AG08395 (cell line): Measurements from ENCODE around the gene TTC23.
"Not testable (repeated sequence)": the region's sequence is repeated elsewhere in the genome, so short reads cannot be mapped to it uniquely, and the experiment has no call there.

Experiments
- DNase-seq: peaks from one replicate; pipeline ENCODE4 v3.0.0; 2012; ENCODE audit warnings: mixed read lengths, low spot score

The TTC23 gene

GRCh38 chr15:99250001-99250400 lies 620 bp upstream of the TTC23 start:
- DNase-seq, result no peak

GRCh38 chr15:99248000-99248715 lies 1.2 kb downstream of the TTC23 start:
- no peak for DNase-seq

- no peak for DNase-seq
These were observed 2.3 kb downstream of the TTC23 start for GRCh38 chr15:99247062-99247461.

- DNase-seq, result no peak
These were observed 5.1 kb downstream of the TTC23 start for GRCh38 chr15:99244306-99244705.

DNA sequence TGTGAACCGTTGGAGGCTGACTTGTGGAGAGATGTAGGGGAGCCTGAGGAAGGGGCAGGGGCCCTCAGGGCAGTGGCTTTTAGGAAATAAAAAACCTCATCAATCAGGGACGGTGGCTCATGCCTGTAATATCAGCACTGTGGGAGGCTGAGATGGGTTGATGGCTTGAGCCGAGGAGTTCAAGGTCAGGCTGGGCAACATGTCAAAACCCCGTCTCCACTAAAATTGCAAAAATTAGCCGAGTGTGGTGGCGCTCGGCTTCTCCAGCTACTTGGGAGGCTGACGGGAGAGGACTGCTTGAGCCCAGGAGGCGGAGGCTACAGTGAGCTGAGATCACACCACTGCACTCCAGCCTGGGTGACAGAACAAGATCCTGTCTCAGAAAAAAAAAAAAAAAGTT lies 7.6 kb downstream of the TTC23 start:
- DNase-seq, result no peak

DNA sequence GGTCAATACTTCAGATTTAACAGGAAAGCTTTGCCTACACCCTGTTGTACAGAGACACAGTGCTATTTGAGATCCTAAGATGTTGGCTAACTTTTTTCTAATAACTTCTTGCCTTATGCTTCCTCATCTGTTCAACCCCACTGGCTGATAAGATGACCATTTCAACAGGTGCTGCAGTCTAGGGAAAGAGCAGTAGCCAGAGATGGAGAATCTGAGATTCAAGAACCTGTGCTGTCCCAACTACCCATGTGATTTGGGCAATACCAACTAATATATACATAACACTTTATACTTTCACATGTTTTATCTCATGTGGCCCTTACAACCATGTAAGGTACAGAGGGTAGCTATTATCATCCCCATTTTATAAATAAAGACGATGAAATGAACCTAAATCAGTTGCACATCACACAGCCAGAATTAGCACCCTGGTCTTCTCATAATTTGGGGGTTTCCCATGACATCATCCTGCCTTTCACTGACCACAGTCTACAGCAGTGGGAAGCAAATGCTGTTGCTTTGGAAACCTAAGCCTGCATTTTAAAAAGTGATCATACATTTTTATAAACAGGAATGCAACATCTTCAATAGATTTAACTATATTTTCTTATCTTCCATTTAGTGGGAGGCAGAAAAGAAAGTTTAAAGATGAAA lies 9.7 kb downstream of the TTC23 start:
- no peak for DNase-seq

DNA sequence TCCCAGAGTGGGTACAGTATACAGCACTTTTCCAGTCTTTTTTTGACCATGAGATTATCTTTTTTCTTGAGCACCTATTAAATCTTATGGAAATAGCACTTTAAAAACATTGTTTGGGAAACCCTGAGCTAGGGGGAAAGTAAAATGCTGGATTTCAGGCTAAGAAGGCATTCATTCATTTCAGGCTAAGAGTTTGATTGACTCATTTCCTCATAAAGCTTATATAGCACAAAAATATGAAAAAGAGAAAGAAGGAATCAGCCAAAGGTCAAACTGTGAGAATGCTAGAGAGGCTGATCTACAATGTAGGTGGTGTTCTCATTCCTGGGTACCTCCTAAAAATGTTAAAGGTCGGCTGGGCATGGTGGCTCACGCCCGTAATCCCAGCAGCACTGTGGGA lies 10.5 kb downstream of the TTC23 start:
- no peak for DNase-seq

DNA sequence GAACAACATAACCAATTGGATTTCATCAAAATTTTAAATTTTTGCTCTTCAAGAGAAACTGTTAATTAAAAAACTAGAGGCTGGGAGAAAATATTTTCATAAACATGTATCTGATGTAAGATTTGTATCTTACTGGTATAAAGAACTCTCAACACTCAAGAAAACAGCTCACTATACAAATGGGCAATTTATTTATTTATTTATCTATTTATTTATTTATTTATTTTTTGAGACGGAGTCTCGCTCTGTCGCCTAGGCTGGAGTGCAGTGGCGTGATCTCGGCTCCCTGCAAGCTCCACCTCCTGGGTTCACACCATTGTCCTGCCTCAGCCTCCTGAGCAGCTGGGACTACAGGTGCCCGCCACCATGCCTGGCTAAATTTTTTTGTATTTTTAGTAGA lies 15.2 kb downstream of the TTC23 start:
- not testable (repeated sequence) for DNase-seq

DNA sequence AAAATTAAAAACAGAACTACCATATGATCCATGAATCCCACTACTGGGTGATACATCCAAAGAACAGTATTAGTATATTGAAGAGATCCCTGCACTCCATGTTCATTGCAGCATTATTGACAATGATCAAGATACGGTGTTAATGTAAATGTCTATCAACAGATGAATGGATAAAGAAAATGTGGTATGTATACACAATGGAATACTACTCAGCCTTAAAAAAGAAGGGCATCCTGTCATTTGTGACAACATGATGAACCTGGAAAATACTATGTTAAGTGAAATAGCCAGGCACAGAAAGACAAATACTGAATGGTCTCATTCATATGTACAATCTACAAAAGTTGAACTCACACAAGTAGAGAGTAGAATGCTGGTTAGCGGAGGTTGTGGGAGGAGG lies 16.6 kb downstream of the TTC23 start:
- no peak for DNase-seq

DNA sequence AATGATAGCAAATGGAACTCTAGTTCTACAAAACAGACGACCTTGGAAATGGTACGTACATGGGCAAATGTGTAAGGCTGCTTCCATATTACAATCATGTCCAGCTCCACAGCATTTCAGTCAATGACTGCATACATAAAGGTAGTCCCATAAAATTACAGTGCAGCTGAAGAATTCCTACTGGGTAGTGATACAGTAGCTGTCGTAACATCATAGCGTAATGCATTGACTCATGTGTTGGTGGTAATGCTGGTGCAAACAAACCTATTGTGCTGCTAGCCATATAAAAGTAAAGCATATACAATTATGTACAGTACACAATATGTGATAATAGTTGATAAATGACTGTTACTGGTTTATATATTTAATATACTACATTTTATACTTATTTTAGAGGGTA lies 18.5 kb downstream of the TTC23 start:
- no peak for DNase-seq

DNA sequence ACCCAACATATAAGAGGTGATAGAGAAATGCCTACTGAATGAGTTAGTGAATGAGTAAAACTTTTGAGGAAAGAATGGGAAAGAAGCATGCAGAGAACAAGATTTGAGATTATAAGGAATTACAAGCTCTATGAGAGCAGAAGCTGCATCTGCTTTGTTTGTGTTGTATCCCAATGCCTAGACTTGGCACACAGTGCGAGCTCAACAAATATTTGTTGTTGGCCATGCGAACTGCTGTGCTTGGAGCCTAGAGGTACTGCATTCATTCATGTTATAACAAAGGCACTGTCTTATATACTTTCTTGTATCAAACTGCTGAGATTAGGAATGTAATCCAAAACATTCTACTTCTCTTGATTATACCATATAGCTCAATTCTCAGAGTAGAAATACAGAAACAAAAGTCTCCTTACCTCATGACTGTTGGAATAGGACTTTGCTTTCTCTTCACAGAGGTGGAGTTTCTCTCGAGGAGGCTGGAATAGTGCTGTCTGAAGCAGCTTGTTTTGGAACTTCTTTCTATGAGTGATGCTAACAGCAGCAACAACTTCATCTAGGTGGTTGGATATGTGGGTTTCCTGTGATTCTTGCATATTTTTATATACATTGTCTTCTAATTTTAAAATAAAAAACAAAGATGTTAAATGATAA lies 21.1 kb downstream of the TTC23 start:
- no peak for DNase-seq

GRCh38 chr15:99226802-99227201 lies 22.6 kb downstream of the TTC23 start:
- DNase-seq, result no peak

- no peak for DNase-seq
These were observed 24.8 kb downstream of the TTC23 start for GRCh38 chr15:99224372-99225214.

DNA sequence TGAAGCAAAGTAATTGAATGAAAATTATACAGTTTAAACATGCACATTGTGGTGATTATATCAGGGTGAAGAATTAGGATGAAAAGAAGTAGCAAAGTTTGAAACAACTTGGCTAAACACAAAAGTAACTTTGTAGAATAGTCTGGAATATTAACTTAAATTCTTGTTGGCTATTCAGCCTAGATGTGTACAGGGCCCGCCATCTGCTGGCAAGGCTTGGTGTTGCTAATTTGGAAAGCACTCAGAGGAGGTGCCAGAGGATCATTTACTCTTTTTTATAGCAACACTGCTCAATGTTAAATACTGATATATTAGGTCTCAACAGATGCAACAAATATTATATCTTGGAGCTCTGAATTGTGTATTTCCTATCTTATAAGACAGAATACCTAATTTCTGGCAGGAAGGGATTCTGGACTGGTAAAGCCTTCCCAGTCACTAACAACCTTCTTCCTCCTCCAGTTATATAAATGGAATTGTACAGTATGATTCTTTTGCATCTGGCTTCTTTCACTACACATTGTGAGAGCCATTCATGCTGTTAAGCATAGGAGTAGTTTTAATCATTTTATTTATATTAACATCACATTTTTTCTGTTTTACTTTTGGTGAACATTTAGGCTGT lies 36.1 kb downstream of the TTC23 start:
- DNase-seq, result peak; percentile 83

GRCh38 chr15:99212406-99212805 lies 37.0 kb downstream of the TTC23 start:
- peak; percentile 12 for DNase-seq

DNA sequence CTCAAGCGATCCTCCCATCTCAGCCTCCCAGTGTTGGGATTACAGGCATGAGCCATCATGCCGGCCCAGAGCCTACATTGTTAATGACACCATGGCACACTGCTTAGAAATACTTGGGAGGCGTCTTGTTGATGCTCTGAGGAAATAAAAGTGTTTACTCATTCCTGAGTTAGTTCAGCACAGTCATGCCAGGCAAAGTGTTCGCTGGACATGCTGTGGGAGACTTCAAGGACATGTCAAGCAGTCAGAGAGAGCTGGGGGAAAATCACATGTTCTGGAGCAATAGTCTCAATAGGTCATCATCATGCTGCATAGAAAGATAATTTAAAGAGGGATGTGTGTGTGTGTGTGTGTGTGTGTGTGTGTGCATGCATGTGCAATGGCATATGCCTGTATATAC lies 37.5 kb downstream of the TTC23 start:
- peak; percentile 8 for DNase-seq

GRCh38 chr15:99210334-99210733 lies 39.0 kb downstream of the TTC23 start:
- DNase-seq, result no peak

DNA sequence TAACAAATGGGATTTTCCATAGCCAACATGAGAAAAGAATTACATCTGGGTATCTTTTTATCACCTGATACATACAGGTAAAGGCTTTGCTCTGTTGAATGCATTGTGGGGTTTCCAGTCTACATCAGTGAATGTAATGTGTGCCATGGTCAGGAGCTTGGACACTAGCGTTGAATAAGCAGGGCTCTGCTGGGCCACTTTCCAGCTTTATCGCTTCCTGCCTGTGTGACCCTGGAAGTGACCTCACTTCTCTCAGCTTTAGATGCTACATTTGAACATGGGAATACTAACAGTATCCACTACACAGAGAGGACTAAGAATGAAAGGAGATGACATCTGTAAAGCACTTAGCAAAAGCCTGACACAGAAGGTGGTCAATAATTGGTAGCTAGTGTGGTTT lies 40.1 kb downstream of the TTC23 start:
- DNase-seq, result no peak

DNA sequence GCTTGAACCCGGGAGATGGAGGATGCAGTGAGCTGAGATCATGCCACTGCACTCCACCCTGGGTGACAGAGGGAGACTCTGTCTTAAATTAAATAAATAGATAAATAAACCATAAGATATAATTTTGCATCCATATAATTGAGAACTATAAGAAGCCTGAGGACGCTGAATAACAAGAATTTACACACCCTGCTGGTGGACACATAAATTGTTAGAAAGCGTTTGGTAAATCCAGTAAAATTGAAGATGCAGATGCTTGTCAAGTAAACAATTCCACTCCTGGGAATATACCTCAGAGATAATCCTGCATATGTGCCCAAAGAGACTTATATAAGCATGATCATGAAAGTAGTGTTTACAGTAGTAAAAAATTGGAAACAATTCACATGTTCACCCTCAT lies 41.7 kb downstream of the TTC23 start:
- no peak for DNase-seq

GRCh38 chr15:99202176-99202552 lies 47.2 kb downstream of the TTC23 start:
- DNase-seq, result no peak

DNA sequence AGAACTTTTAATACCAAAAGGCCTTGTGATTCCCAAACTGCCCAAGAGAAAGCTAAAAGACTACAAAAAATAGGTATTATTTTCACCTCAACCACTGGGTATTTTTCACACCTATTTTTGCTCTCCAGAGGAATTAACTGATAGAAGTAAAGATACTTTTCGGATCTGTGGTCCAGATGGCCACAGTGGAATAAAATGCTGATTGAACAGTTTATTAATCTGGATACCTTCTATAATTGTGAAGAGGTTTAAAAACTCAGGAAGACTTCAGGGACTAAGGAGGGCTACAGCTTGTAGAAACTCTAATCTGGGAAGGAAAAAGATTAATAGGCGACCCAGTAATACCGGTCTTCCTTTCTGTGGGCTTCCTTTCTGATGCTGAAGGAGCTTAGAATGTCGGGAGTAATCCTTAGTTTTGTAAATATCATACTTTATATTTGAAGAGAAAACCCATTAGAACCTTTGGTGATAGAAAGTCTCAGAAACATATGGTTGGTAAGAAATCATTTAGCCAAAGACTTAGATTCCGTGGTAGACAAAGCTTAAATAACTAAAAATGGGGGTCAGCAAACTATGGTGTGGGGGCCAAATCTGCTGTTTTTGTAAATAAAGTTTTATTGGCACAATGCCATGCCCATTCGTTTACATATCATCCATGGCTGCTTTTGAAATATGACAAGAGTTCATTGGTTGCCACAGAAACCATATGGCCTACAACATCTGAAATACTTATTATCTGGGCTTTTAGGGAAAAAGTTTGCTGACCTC lies 47.8 kb downstream of the TTC23 start:
- no peak for DNase-seq
